ENCODE results near the gene SLAMF6.

GRCh38 chr1:160539684-160539989 is 16.6 kb upstream of the SLAMF6 start:
- TF ChIP-seq CTCF (IDR thresholded peaks at IDR 0.05; ENCODE audit: insufficient read depth, low read length, poor library complexity, severe bottlenecking), result no peak
- no peak for TF ChIP-seq EZH2phosphoT487 (conservative IDR thresholded peaks at IDR 0.05; ENCODE audit: low read length)
